Ovary (tissue), 3 donors: ENCODE data around the gene UGT1A5.

Experiments
- EP300 ChIP-seq: sonication (generic); formaldehyde crosslinking; IDR thresholded peaks from one replicate; pipeline ENCODE4 v1.6.1; 2017; ENCODE audit warnings: antibody characterized with exemption
- TF ChIP-seq, protein P1 (sequence below), 3 donors: fragments of 450-650 bp in 2 of 3; fragments of 200-600 bp in 1 of 3; IDR thresholded peaks; one replicate each; pipeline versions ENCODE4 v1.5.1 to v1.8.0; 2016 to 2022; ENCODE audit warnings: antibody characterized with exemption in 3 of 3, mild to moderate bottlenecking in 1 of 3
- donor health status: DM: no; HTN: no; CAD: no.

GRCh38 chr2:233676046-233676445 lies 36.7 kb upstream of the UGT1A5 start:
- TF ChIP-seq, protein P1, sequence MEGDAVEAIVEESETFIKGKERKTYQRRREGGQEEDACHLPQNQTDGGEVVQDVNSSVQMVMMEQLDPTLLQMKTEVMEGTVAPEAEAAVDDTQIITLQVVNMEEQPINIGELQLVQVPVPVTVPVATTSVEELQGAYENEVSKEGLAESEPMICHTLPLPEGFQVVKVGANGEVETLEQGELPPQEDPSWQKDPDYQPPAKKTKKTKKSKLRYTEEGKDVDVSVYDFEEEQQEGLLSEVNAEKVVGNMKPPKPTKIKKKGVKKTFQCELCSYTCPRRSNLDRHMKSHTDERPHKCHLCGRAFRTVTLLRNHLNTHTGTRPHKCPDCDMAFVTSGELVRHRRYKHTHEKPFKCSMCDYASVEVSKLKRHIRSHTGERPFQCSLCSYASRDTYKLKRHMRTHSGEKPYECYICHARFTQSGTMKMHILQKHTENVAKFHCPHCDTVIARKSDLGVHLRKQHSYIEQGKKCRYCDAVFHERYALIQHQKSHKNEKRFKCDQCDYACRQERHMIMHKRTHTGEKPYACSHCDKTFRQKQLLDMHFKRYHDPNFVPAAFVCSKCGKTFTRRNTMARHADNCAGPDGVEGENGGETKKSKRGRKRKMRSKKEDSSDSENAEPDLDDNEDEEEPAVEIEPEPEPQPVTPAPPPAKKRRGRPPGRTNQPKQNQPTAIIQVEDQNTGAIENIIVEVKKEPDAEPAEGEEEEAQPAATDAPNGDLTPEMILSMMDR (IDR thresholded peaks at IDR 0.05), result no peak
- no peak for TF ChIP-seq EP300
